ENCODE results near the gene KCNQ1OT1.

Gene KCNQ1OT1

DNA sequence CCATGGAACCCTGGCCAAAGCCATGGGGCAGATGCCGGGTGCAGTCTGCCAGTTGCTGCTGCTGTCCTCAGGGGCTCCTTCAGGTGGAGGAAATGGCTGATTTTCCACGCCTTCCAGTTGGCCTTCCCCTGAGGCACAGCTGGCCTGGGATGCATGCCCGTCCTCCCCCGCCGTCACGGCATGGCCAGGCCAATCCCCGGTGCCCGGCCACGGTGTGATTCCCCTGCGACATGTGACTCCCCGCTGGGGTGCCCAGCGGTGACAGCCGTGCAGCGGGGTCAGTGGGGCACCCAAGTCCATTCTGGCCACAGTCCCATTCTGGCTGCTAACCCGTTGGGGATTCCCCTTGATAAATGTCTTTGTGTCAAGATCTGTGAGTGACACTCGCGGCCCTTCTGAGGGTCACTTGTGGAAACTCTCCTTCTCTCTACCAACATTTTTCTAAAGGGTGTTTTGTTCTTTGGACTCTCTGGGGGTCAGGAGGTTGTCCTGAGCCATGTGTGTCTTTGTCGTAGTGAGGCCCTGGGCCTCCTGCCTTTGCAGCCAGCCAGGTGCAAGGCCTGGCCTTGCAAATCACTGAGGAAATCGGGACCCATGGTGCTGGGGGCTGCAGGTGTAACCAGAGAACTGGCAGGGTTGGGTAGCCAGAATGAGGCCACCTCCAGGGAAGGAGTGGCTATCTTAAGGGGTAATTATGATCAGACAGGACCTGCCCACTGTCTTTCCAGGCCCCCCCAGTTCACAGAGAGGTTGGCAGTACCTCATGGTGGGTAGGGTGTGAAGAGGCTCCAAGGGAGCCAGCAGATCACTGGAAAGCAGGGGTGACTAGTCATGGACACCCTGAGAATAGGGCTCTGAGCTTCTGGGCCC lies 37.1 kb downstream of the KCNQ1OT1 start:
- no peak overlapping the region for H3K9ac ChIP-seq (ENCODE audit: low read depth, low read length)
- peaks cover 27% of the 10 kb centered on the region for H3K9me3 ChIP-seq (ENCODE audit: control insufficient read depth, insufficient read depth, low read length)
- no peaks in the 10 kb centered on the region for H3K36me3 ChIP-seq (ENCODE audit: insufficient read depth, low read length)
- no peaks in the 10 kb centered on the region for H3K4me1 ChIP-seq (ENCODE audit: insufficient read depth, low read length)

DNA sequence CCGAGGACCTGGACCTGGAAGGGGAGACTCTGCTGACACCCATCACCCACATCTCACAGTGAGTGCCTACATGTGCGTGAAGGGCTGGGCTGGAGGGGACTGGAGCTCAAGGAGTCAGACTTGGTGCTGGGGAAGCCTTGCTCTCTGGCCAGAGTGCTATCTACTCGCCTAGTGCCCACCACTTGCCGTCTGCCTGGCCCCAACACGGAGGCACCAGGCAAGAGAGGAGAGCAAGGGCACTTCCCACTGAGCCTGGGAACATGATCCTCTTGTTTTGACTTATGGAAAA lies 37.8 kb downstream of the KCNQ1OT1 start:
- no peaks in the 10 kb centered on the region for H3K36me3 ChIP-seq (ENCODE audit: insufficient read depth, low read length)
- H3K4me1 ChIP-seq (ENCODE audit: insufficient read depth, low read length) = no peaks in the 10 kb centered on the region
- no peak overlapping the region for H3K9ac ChIP-seq (ENCODE audit: low read depth, low read length)
- H3K9me3 ChIP-seq (ENCODE audit: control insufficient read depth, insufficient read depth, low read length) = peaks cover 27% of the 10 kb centered on the region

DNA sequence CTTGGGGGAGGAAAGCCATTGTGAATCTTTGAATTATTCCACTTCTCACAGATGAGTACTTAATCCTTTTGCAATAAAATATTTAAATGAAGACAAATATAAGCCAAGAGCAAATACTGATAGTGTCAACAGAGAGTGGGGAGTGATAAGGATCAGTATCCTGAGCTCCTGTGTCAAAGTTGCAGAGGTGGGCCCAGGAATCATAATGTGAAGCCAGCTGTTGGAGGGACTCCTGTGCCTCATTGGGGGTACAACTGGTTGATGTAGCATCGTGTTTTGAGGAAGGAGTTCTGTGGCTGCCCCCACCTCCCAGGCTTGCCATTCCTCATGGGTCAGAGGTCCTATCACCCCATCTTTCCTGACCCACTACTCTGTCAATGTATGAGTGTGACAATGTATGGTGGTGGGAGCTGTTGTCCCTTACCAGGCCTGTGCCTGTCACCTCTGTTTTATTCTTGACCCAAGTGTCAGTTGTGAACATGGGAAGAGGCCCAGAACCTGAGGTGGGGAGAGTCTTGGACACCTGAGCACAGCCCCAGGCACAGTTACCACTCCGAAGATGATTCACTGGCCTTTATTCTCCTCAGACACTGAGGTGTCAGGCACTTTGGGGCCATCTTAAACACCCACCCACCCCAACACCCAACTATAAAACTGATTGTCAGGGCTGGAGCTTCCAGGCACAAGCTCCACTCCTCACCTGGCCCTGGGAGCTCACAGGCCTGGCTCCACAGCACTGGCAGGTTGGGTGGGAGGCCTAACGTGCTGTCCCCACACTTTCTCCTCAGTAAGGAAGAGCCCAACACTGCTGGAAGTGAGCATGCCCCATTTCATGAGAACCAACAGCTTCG lies 38.4 kb downstream of the KCNQ1OT1 start:
- H3K9me3 ChIP-seq (ENCODE audit: control insufficient read depth, insufficient read depth, low read length) = peaks cover 27% of the 10 kb centered on the region
- no peaks in the 10 kb centered on the region for H3K36me3 ChIP-seq (ENCODE audit: insufficient read depth, low read length)
- no peak overlapping the region for H3K9ac ChIP-seq (ENCODE audit: low read depth, low read length)
- no peaks in the 10 kb centered on the region for H3K4me1 ChIP-seq (ENCODE audit: insufficient read depth, low read length)

DNA sequence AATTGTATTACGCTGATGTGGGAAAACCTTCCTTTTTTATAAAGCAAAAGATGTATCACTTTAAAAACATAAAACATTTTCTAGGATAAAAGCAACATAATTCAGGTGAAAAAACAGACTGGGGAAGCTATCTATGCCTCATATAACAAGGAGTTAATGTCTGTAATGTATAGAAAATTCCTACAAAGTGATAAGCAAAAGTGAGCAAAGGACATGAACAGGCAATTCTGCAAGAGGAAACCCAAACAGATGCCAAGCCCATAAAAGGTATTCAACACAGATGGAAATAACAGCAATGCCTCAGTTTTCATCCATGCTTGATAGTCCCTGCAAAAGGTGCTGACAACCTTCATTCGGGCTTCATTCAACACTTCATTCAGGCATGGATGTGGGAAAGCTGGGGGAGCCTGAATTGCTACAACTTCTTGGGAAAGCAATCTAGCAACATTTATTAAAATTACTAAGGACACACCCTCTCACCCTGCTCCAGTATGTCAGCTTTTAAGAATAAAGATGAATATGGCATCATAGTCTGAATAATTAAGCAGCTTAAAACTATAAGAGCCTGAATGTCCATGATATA lies 39.3 kb downstream of the KCNQ1OT1 start:
- Histone ChIP-seq H3K4me1 (ENCODE audit: insufficient read depth, low read length) (no peaks in the 10 kb centered on the region), H3K9ac (ENCODE audit: low read depth, low read length) (no peak overlapping the region), H3K36me3 (ENCODE audit: insufficient read depth, low read length) (no peaks in the 10 kb centered on the region), H3K9me3 (ENCODE audit: control insufficient read depth, insufficient read depth, low read length) (peaks cover 30% of the 10 kb centered on the region)

DNA sequence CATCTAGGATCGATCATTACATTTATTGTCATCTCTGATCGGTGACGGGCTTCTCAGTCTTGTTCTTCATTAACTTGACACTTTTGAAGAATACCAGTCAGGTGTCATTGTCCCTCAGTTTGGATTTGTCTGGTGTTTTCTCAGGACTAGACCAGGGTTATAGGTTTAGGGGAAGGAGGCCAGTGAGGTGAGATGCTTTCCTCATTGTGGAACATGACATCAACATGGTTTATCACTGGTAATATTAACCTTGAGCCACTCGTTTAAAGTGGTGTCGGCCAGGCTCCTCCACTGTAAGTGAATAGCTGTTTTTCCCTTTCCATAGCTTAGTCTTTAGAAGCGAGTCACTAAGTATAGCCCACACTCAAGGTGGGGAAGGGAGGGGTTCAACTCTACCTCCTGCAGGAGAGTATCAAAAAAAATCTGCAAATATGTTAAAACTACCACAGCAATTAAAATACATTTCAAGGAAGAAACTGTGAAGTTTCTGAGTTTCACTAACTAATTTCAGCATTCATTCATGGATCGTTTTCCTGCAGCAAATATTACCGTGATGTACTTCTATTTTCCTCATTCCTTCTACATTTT lies 42.0 kb downstream of the KCNQ1OT1 start:
- no peaks in the 10 kb centered on the region for H3K36me3 ChIP-seq (ENCODE audit: insufficient read depth, low read length)
- peaks cover 30% of the 10 kb centered on the region for H3K9me3 ChIP-seq (ENCODE audit: control insufficient read depth, insufficient read depth, low read length)
- no peak overlapping the region for H3K9ac ChIP-seq (ENCODE audit: low read depth, low read length)
- H3K4me1 ChIP-seq (ENCODE audit: insufficient read depth, low read length) = no peaks in the 10 kb centered on the region

DNA sequence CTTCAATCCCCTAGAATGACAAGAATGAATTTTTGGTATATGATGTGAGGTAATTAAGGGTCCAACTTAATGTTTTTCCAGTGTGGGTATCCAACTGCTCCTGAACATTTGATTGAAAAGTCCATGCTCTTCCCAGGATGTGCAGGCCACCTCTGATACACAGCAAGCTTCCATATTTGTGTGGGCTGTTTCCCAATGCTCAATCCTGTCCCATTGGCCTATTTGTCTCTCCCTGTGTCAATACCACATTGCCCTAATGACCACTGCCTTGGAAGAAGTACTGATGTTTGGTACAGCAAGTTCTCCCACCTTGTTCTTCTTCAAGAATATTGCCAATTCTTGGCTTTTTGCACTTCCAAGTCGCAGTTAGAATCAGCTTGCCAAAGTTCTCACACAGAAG lies 42.9 kb downstream of the KCNQ1OT1 start:
- no peaks in the 10 kb centered on the region for H3K36me3 ChIP-seq (ENCODE audit: insufficient read depth, low read length)
- H3K9ac ChIP-seq (ENCODE audit: low read depth, low read length) = no peak overlapping the region
- H3K4me1 ChIP-seq (ENCODE audit: insufficient read depth, low read length) = no peaks in the 10 kb centered on the region
- peaks cover 35% of the 10 kb centered on the region for H3K9me3 ChIP-seq (ENCODE audit: control insufficient read depth, insufficient read depth, low read length)

DNA sequence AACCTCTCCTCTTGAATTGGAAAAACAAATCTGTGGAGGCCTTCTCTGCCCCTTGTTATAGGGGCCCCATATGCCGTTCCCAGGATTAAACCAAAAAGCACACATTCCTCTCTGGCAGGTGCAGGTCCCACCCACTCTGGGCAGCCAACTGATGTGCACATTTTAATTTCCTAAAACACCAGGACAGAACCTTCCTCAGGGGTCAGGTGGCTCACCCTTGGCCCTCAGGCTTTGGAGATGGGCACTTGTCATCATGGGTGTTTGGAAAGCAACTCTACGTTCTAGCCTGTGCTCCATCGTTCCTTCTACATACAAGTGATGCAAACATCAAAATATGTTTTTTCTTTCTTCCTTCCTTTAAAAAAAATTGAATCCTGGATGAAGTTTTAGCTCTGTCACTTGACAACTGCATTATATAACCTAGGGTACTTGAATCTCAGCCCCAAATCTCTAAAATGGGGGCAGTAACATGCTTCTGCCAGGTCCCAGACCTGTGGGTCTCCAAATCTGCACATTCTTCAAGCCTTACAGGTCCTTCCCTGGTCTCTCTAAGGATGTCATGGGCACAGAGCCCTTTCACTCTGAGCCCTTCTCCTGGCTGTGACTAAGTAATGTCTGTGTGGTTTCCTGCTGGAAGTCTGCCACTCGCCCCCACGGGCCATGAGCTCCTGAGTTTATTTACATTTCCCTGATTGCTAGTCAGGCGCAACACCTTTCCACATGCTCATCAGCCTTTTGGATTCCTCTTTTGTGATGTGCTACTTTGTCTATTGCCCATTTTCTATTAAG lies 43.8 kb downstream of the KCNQ1OT1 start:
- no peaks in the 10 kb centered on the region for H3K4me1 ChIP-seq (ENCODE audit: insufficient read depth, low read length)
- H3K9ac ChIP-seq (ENCODE audit: low read depth, low read length) = no peak overlapping the region
- H3K9me3 ChIP-seq (ENCODE audit: control insufficient read depth, insufficient read depth, low read length) = peaks cover 35% of the 10 kb centered on the region
- H3K36me3 ChIP-seq (ENCODE audit: insufficient read depth, low read length) = no peaks in the 10 kb centered on the region

DNA sequence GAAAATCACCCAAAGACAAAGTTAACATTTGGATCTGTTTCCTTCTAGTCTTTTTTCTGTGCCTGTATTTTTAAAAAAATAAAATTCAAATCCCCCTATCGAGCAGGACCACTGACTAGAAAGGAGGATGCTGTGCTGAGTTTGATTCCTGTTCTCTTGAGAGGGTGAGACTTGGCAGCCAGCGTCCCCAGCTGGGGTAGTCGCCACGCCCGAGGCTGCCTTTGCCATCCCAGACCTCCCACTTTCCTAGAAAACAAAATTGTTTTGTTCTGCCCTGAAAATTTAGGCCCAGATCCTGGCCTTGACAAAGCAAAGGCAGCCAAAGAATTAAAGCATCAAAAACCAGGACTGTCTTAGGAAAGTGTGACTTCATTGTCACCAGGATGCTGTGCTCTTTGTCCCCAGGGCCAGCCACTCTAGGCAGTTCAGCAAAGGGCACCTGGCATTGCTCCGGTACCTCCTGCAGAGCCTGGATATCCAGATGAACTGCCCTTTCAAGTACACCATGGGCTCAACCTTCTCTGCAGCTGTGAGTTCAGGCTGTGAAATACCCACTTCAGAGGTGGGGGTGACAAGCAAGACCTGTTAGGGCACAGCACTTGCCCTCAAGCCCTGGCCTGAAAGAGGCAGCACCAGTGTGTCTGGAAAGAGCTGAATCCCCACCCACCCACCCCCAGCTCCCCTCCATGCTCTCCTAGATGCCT lies 44.6 kb downstream of the KCNQ1OT1 start:
- Histone ChIP-seq H3K9me3 (ENCODE audit: control insufficient read depth, insufficient read depth, low read length) (peaks cover 37% of the 10 kb centered on the region), H3K9ac (ENCODE audit: low read depth, low read length) (no peak overlapping the region), H3K36me3 (ENCODE audit: insufficient read depth, low read length) (no peaks in the 10 kb centered on the region), H3K4me1 (ENCODE audit: insufficient read depth, low read length) (no peaks in the 10 kb centered on the region)

DNA sequence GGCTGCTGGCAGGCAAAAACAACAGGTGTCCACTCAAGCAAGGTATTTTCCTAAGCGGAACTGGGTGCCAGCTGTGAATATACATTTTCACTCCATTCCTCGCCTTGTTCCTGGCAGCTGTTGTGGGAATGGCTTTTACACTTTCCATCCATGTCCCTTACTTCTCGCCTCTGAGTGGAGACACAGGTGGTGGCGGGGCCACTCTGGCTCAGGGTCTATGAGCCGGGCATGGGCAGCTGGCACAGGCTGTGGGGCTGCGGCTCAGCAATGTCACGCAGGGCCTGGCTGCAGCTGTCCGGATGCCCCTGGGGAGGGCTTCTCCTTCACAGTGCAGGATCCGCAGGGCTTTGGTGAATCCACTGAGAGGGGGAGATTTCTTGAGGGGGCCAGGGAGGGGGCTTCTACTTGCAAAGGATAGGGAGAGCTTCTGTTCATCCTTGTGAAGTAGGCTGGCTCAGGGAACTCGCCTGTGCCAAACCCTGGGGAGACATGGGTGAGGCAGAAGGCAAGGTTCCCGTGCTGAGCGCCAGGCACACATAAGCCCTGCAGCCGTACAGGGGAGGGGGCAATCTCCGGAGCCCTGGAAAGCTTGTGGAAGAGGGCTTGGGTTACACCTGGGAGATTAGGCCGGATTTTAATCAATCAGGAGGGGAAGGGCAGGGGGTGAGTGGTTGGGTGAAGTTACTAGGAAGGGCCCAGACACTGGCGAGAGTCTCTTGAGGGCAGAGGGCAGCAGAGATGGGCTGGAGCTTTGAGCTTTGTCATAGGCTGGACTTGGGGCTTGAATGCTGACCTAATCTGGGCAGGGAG lies 45.7 kb downstream of the KCNQ1OT1 start:
- H3K9ac ChIP-seq (ENCODE audit: low read depth, low read length) = no peak overlapping the region
- peaks cover 40% of the 10 kb centered on the region for H3K9me3 ChIP-seq (ENCODE audit: control insufficient read depth, insufficient read depth, low read length)
- no peaks in the 10 kb centered on the region for H3K36me3 ChIP-seq (ENCODE audit: insufficient read depth, low read length)
- H3K4me1 ChIP-seq (ENCODE audit: insufficient read depth, low read length) = no peaks in the 10 kb centered on the region

DNA sequence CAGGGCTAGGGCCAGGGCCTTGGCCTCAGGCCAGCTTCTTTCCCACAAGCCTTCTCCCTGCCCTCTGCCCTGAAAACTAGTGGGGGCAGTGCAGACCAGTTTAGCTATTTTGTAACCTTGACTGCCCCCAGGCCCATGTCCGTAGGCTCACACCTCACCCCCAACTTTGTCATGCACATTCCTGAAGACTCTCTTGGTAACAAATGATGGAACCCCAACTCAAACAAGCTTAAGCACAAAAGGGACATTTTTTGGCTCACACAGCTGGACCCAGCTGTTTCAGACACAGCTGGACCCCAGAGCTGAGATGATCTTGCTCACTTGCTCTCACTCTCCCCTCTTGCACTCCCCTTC lies 46.6 kb downstream of the KCNQ1OT1 start:
- H3K9me3 ChIP-seq (ENCODE audit: control insufficient read depth, insufficient read depth, low read length) = peaks cover 38% of the 10 kb centered on the region
- H3K36me3 ChIP-seq (ENCODE audit: insufficient read depth, low read length) = no peaks in the 10 kb centered on the region
- no peak overlapping the region for H3K9ac ChIP-seq (ENCODE audit: low read depth, low read length)
- H3K4me1 ChIP-seq (ENCODE audit: insufficient read depth, low read length) = no peaks in the 10 kb centered on the region

DNA sequence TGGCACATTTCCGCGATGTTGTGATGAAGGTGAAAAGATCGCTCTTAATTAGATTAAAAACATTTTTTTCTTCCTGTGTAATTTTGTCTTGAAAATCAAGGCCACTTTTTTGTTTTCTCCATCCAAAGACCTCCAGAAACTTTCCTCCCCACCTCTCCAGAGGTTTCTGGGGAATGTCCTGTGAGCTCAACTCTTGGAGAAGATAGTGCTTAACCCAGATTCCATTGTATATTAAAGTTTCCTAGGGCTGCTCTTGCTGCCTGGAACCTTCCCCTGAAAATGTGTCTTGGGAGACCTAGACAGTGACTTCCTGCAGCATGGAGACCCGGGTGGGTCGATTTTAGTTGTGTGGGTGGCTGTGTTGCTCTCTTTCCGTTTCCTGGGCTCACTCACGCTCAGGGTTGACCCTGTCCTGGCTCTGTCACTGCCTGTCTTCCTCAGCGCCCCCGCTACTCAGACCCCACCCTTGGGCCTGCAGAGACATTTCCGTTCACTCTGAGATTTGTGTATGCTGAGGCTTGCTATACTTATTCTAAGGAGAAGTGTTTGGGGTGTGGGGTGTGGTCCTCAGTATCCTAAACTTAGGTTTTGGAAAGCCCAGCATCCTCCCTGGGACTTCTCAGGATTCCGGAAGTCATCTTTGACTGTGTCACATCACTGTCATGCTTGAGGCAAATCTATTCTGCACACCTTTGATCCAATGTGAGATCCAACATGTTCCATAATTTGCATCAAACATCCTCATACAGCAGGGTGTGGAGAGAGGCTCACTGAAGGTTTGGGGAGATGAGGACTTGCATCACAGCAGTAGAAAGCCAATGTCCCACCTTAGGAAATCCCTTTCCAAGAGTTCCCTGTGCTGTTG lies 47.2 kb downstream of the KCNQ1OT1 start:
- no peaks in the 10 kb centered on the region for H3K4me1 ChIP-seq (ENCODE audit: insufficient read depth, low read length)
- H3K9ac ChIP-seq (ENCODE audit: low read depth, low read length) = no peak overlapping the region
- peaks cover 35% of the 10 kb centered on the region for H3K9me3 ChIP-seq (ENCODE audit: control insufficient read depth, insufficient read depth, low read length)
- H3K36me3 ChIP-seq (ENCODE audit: insufficient read depth, low read length) = no peaks in the 10 kb centered on the region

DNA sequence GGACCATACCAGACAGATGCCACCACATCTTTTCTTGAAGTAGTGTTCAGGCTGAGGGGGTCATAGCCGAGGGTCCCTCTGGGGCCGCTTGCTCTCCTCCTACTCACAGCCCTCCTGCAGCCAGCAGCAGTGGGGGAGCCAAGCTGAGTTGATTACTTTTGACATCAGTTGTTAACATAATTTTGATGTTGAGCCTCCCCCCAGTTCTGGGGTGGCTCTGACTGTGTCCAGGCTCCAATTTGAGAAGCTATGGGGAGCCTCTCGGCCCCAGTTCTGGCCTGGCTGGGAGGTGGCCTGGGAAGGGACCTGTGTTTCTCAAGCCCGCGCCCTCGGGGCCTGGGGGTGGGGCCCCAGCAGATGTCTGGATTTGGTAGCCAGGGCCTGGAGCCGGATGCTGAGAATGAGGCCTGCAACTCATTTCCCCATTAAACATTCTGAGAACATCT lies 47.9 kb downstream of the KCNQ1OT1 start:
- Histone ChIP-seq H3K9me3 (ENCODE audit: control insufficient read depth, insufficient read depth, low read length) (peaks cover 35% of the 10 kb centered on the region), H3K9ac (ENCODE audit: low read depth, low read length) (no peak overlapping the region)

More for the DNA sequence above, 47.9 kb downstream of the KCNQ1OT1 start:
- Histone ChIP-seq H3K4me1 (ENCODE audit: insufficient read depth, low read length) (no peaks in the 10 kb centered on the region), H3K36me3 (ENCODE audit: insufficient read depth, low read length) (no peaks in the 10 kb centered on the region)

All from ES-I3 (cell line).